ENCODE results near the gene KLHL2. TPM values are rescaled to one million over a fixed set of nuclear protein-coding genes. Genes with fewer than 3 reads are reported as not detected.

KLHL2 gene
- total RNA-seq, 1 donor from 2014 or later, result 19.5 TPM

GRCh38 chr4:165301833-165302232 is 94.5 kb downstream of the KLHL2 start:
- H3K4me3 ChIP-seq (ENCODE audit: low read depth, low read length), result peak overlapping the region; percentile 9
- TF ChIP-seq, protein P1, sequence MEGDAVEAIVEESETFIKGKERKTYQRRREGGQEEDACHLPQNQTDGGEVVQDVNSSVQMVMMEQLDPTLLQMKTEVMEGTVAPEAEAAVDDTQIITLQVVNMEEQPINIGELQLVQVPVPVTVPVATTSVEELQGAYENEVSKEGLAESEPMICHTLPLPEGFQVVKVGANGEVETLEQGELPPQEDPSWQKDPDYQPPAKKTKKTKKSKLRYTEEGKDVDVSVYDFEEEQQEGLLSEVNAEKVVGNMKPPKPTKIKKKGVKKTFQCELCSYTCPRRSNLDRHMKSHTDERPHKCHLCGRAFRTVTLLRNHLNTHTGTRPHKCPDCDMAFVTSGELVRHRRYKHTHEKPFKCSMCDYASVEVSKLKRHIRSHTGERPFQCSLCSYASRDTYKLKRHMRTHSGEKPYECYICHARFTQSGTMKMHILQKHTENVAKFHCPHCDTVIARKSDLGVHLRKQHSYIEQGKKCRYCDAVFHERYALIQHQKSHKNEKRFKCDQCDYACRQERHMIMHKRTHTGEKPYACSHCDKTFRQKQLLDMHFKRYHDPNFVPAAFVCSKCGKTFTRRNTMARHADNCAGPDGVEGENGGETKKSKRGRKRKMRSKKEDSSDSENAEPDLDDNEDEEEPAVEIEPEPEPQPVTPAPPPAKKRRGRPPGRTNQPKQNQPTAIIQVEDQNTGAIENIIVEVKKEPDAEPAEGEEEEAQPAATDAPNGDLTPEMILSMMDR (conservative IDR thresholded peaks at IDR 0.05; ENCODE audit: low read depth, low read length), result no peak
- no peak for DNase-seq (ENCODE audit: low read depth)

DNA sequence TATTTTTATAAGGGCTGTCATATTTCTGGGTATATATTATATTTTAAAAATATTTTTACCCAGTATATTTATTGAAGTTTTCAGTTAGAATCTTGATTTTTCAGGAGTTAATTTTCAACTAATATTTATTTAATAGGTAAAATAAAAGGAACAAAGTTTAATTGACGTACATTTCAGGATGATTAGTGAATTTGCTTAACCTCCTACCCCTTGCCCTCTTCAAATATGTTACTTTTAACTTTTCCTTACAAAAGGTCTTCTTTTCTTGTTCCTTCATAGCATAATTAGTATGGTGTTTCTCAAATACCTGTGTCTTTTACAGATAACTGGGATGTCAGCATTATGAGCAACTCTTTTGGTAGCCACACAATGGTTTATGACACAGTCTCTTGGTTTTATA is 95.3 kb downstream of the KLHL2 start:
- no peak overlapping the region for H3K4me3 ChIP-seq (ENCODE audit: low read depth, low read length)
- no peak for DNase-seq (ENCODE audit: low read depth)
- TF ChIP-seq, protein P1 (conservative IDR thresholded peaks at IDR 0.05; ENCODE audit: low read depth, low read length), result no peak

DNA sequence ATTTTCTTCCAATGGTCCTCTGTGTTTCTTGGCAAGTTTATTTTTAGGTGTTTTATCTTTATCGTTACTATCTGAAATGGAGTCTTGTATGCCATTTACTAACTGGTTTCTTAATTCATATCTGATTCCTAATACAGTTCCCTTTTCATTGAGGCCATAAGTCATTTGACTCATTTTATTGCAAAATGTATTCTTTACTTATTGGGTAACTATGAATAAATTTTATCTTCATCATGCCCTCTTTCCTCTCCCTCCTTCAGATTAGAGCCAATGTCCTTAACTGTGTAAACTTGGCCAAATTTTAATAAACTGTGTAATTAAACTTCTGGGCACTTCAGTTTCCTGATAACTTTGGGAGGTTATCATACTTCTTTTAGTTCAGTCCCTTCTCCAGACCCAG is 100.8 kb downstream of the KLHL2 start:
- TF ChIP-seq, protein P1 (conservative IDR thresholded peaks at IDR 0.05; ENCODE audit: low read depth, low read length), result no peak
- no peak overlapping the region for H3K4me3 ChIP-seq (ENCODE audit: low read depth, low read length)
- no peak for DNase-seq (ENCODE audit: low read depth)

DNA sequence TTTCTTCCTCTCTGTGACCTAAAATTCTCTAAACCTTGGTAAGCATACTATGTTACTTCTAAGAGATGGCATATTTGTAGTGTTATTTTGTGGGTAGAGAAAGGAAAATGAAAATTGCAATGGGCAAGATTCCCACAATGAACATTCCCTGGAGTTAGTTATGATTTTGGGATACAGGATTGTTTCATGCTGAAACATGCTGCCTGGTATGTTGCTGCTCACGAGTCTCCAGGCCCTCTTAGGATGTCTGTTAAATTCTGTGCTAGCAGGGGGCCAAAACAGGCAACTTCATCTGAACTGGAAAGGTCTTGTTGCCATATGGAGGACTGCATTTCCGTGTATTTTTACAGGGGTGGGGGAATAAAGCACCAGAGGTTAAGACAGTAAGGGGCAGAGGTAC is 101.2 kb downstream of the KLHL2 start:
- H3K4me3 ChIP-seq (ENCODE audit: low read depth, low read length), result no peak overlapping the region
- TF ChIP-seq, protein P1 (conservative IDR thresholded peaks at IDR 0.05; ENCODE audit: low read depth, low read length), result no peak
- DNase-seq (ENCODE audit: low read depth), result no peak

GRCh38 chr4:165309456-165309855 is 102.1 kb downstream of the KLHL2 start:
- DNase-seq (ENCODE audit: low read depth), result no peak
- H3K4me3 ChIP-seq (ENCODE audit: low read depth, low read length), result no peak overlapping the region
- TF ChIP-seq, protein P1 (conservative IDR thresholded peaks at IDR 0.05; ENCODE audit: low read depth, low read length), result no peak

DNA sequence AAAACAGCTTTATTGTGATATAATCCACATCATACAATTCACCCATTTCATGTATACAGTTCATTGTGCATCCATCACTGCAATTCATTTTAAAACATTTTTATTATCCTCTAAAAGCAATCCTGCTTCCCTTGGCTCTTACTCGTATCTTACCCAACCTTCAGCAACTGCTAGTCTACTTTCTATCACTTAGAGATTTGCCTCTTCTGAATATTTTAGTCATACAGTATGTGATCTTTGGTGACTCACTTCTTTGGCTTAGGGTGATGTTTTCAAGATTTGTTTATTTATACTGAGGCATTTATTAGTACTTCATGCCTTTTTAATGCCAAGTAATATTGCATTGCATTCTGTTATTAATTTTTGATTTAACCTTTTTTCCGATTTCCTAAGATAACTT is 105.1 kb downstream of the KLHL2 start:
- DNase-seq (ENCODE audit: low read depth), result no peak
- TF ChIP-seq, protein P1 (conservative IDR thresholded peaks at IDR 0.05; ENCODE audit: low read depth, low read length), result no peak

GRCh38 chr4:165319030-165319429 is 111.7 kb downstream of the KLHL2 start:
- TF ChIP-seq, protein P1 (conservative IDR thresholded peaks at IDR 0.05; ENCODE audit: low read depth, low read length), result no peak
- H3K4me3 ChIP-seq (ENCODE audit: low read depth, low read length), result no peak overlapping the region
- DNase-seq (ENCODE audit: low read depth), result no peak

More for the DNA sequence above, 105.1 kb downstream of the KLHL2 start:
- no peak overlapping the region for H3K4me3 ChIP-seq (ENCODE audit: low read depth, low read length)
